ELF-1 (cell line): ENCODE data around the gene PLD5.
A peak's percentile ranks its signal among the peaks of the same experiment; 100 is the strongest.
"Not testable (repeated sequence)": the region's sequence is repeated elsewhere in the genome, so short reads cannot be mapped to it uniquely, and the experiment has no call there.

Source experiments
- DNase-seq: peaks from one replicate; pipeline ENCODE4 v3.0.0-alpha.2; 2016; ENCODE audit warnings: low read depth, low spot score

Gene PLD5

GRCh38 chr1:242426271-242426905 is 98.1 kb downstream of the PLD5 start:
- DNase-seq = no peak

GRCh38 chr1:242425232-242425631 is 99.3 kb downstream of the PLD5 start:
- no peak for DNase-seq

- no peak for DNase-seq
These were observed 107.8 kb downstream of the PLD5 start for GRCh38 chr1:242416657-242417056.

DNA sequence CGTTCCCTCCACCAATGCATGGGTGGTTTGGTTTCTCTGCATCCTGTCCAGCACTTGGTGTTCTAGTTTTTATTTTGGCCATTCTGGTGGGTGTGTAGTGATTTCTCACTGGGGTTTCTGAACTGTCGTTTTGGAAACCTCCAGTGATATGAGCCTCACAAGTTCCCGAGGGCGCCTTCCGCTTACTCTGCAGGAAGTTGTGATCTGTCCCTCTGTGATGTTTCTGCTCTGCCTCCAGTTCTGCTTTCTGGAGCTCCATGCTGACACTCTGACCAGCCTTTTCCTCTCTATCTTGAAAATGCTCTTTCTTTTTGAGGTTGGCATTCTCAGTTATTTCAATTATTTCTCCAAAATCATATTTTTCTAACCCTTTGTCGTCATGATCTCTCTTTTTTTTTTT is 111.6 kb downstream of the PLD5 start:
- DNase-seq = no peak

DNA sequence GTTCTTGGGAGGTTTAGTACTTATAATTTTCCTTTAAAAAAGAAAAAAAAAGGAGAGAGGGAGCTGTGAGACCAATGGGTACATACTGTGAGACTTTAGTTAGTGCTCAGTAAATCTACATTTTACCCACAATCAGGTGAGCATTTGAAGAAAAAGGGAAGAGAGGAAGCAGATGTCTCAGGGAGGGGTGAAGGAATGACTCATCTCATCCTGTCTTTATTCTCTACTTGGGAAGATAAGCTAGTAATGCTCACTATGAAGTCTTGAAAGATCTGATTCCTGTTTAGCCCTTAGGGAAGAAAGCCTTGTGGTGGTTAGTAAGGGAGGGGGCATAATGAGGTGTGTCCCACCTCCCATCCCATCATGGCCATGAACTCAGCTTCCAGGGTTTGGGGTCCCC is 112.6 kb downstream of the PLD5 start:
- DNase-seq = no peak

DNA sequence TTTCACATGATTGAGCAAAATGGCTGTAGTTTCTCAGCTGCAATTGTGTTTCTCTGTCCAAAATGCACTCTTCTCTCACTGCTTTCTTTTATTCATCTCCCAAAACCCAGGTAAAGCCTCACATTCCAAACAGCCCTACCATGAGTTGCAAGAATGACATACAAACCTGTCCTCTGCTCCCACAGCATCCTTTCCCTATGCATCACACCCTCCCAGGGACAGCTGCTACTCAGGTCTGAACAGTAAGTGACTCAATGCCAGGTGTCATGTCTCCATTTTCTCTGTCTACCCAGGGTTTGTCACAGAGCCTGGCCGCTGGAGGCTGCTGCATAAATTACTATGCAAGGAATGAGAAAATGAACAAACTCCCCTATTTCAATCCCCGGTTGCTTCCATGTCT is 118.5 kb downstream of the PLD5 start:
- DNase-seq = no peak

DNA sequence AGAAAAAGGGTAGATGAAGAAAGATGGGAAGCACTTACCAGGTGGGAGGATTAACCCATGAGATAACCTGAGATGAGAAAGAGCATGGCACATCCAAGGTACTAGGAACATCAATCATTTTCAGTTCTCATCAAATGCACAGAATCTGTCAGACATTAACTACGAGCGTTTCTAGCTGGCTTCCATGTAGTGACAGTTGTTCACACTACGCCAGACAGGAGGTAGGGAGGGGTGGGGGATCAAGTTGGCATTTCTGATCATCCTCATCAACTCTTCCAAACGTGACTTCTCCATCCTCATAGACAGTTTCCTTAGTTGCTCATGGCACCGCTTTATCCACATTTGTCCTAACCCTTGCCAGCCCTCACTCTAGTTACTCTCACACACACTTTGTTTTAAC is 120.2 kb downstream of the PLD5 start:
- no peak for DNase-seq

DNA sequence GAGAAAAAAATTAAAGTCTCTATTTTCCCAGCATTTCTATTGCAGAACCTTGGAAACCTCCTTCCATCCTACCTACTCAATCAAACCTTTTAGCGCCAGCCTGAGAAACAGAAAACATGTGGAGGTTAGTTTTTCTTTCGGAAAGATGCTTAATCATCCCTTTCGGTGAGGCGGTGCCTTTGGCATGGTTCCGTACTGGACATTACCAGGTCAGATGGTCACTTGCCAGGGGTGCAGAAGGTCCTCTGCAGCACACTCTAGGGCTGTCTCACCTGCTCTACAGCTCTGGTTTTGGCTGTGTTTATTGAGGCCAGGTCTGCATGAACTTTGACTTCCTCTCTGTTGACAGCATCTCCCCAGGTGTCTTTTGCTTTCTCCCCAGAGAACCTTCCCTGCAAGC is 121.5 kb downstream of the PLD5 start:
- no peak for DNase-seq

- DNase-seq = no peak
These were observed 122.6 kb downstream of the PLD5 start for GRCh38 chr1:242401937-242402336.

DNA sequence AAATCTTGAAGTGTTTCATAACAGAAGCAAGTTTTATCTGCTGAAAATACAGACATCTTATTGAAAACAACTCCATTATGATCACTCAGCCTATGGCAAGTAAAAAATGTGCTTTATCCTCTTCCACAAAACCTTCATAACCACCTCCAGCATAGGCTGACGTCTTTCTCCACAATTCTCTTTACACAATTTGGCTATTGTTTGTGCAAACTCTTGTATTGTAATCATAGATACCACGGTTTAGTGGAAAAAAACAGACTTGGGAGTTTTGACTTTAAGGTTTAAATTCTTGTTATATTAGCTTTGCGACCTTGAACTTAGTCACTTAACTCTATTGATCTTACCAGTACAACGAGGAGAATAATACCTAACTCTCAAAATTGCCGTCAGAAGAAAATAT is 126.1 kb downstream of the PLD5 start:
- no peak for DNase-seq

GRCh38 chr1:242391896-242392295 is 132.6 kb downstream of the PLD5 start:
- no peak for DNase-seq

- DNase-seq = peak; percentile 3
These were observed 148.4 kb downstream of the PLD5 start for GRCh38 chr1:242376121-242376520.

- not testable (repeated sequence) for DNase-seq
These were observed 174.1 kb downstream of the PLD5 start for GRCh38 chr1:242350446-242350845.

DNA sequence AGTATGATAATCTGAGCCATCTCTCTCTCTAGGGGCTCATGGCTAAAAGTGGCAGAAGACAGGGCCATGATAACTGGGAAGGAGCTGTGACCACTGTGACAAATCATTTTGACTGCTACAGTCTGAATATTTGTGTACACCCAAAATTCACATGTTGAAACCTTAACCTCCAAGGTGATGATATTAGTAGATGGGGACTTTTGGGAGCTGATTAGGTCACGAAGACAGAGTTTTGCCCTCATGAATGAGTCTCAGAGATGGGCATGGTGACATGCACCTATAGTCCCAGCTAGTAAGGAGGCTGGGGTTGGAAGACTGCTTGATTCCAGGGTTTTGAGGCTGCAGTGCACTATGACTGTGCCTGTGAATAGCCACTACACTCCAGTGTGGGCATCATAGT is 174.9 kb downstream of the PLD5 start:
- no peak for DNase-seq

DNA sequence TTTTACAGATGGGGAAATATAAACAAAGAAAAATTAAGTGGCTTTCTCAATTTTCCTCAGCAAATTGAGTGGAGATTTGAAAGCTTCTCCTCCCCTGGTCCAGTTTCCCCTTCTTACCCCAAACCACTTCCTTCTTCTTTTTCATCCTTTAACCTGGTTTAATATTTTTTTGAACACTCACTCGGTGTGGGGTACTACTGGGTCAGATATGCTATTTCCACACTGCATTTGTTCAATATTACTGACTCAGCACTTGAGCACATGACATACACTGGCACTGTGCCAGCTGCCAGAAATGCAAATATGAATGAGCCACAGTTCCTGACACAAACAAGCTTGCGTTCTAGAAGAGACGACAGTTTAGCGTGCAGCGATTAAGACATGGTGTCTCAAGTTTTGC is 193.6 kb downstream of the PLD5 start:
- not testable (repeated sequence) for DNase-seq

GRCh38 chr1:242327381-242327780 is 197.1 kb downstream of the PLD5 start:
- DNase-seq = not testable (repeated sequence)

DNA sequence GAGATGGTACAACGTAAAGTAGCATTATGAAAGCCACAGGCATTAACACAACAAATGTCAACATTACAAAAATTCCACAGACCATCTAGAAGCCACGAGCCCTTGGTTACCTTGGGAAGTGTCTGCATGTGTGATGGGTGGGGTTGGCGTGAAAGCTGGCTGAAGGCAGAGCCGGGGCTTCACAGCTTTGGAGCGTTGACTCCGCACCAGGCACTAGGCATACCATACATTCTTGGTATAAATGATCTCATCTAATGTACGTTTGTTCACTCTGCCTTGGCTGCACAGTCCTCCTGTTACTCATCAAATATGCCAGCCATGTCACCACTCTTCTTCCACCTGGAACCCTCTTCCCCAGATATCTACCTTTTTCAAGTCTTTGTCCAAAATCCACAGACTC is 202.5 kb downstream of the PLD5 start:
- peak; percentile 18 for DNase-seq

DNA sequence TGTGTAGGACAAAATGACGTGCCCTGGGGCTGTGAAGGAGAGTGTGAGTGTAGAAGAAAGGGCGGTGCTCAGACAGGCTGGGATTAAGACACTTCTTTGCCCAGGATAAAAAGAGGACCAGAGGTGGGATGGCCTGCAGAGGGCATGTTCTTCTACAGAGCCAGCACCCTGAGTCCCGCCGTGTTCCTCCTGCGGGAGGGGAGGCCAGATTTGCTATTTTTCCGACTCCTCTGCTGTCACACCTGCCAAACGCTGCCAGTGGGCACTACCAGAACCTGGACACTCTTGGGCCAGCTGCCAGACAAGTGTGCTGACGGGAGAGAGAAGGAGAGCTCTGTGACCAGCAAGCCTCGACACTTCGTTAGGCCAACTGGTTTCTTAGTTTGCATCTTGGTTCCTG is 206.4 kb downstream of the PLD5 start:
- peak; percentile 39 for DNase-seq

DNA sequence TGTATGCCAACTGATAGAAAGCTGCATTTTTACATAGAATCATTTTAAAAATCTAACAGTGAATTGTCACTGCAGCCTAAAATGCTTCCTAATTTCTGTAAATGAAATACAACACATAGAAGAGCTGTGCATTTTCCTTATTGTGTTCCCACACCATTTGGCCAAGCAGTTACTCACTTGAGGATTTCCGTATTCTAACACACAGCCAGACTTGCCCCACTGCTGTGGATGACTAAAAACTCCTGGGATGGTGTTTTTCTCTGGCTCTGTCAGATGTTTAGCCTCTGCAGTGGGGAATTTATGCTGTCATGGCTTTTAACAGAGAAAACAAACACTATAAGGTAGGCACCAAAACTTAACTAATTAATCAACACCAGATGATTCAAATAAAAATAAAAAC is 209.6 kb downstream of the PLD5 start:
- DNase-seq = not testable (repeated sequence)

- not testable (repeated sequence) for DNase-seq
These were observed 210.3 kb downstream of the PLD5 start for GRCh38 chr1:242314085-242314649.

DNA sequence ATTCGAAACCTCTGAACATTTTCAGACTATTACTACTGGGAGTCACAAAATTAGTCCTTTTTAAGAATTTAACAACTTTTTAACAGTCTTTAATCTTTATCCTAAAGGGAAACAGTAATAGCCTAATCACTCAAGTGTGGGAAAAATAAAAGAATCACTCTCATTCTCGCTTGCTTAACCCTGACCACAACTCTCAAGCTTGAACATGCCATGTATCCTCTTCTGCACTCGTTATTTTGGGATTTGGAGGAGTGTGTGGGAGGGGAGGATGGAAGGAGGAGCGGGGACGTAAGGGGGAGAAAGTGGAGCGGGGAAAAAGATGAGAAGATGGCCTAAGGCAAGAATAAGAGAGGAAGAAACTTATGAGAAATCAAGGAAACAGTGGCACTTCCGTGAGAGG is 215.8 kb downstream of the PLD5 start:
- not testable (repeated sequence) for DNase-seq

DNA sequence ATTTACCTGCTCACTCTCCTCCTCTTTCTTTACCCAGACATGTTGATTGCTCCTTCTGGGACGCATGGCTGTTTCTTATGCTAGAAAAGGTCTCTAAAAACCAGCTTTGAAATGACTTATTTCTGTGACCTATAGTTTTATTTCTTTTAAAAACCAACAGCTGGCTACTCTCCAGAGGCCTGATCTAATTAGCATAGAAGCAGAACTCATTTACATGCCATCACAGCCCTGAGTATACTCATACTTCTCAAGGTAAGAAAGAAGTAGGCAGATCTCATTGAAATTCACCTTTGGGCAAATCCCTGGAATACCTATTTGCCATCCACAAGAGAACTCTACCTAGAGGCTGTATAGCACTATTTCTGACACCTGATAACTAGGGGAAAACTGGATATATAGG is 230.7 kb downstream of the PLD5 start:
- DNase-seq = not testable (repeated sequence)

DNA sequence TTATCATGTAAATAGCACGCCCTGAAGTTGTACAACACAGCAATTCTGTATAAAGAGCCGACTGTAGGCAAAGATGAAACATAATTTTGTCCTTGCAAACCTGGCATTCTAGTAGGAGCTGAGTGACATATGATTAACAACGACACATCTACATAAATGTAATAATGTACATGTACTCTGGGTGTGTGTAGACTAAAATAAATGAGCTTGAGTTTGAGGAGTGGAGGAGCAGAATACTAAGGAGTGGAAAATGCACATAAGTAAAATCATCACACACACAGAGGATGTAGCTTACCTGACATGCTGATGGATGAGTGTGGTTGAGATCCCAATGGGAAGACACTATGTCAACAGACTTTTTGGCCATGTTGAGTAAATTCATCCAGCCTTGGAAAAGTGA is 236.4 kb downstream of the PLD5 start:
- not testable (repeated sequence) for DNase-seq
